GM12878 (cell line): ENCODE data around the gene VSIG10L2. TPM values are rescaled to one million over a fixed set of nuclear protein-coding genes. Genes with fewer than 3 reads are reported as not detected.

Experiments used
- ATAC-seq: fragments of 200-7000 bp; cut with Tn5 transposase; 3 replicates; pipeline ENCODE4 v1.9.1; 2020; ENCODE audit warnings: mild to moderate bottlenecking, moderate library complexity
- BruUV-seq: library from RNA; stranded (reverse); fragments of 400-500 nt; replicated peaks from 2 replicates; lab custom pipeline; 2021; lab: Mats Ljungman, UMichigan
- CTCF ChIA-PET: fragments of 300-600 bp; sonication (Branson Sonifier 250); formaldehyde crosslinking; extraction: SDS; loops from one replicate; lab custom pipeline; 2021; ENCODE audit warnings: inconsistent platforms; lab: Yijun Ruan, JAX
- POLR2A ChIA-PET: fragments of 350-600 bp; formaldehyde crosslinking; extraction: SDS; loops from one replicate; lab custom pipeline; 2021; ENCODE audit warnings: inconsistent platforms; lab: Charles Lee
- RAD21 ChIA-PET: fragments of 300-600 bp; sonication (Branson Sonifier 250); formaldehyde crosslinking; loops from one replicate; lab custom pipeline; 2023; ENCODE audit warnings: antibody characterized with exemption; ENCODE audit not compliant: unreplicated experiment; lab: Charles Lee
- SMC1A ChIA-PET: fragments of 300-600 bp; sonication (Branson Sonifier 250); formaldehyde crosslinking; loops from one replicate; lab custom pipeline; 2023; ENCODE audit not compliant: unreplicated experiment, uncharacterized antibody; lab: Charles Lee
- DNase-seq: peaks from one replicate; pipeline ENCODE4 v3.0.0-alpha.2; 2011; ENCODE audit warnings: low read depth, low spot score
- FAIRE-seq: peaks from 3 replicates; lab custom pipeline; 2011; peaks lifted over from hg19 to GRCh38; lab: Jason Lieb, UNC
- H2AFZ ChIP-seq: 2 replicates; pipeline ENCODE4 v1.6.0; 2011; ENCODE audit warnings: low read depth, low read length, control low read depth; ENCODE audit not compliant: control insufficient read depth
- H3K27ac ChIP-seq: 2 replicates; pipeline ENCODE4 v1.5.1; 2011; ENCODE audit warnings: control low read depth; ENCODE audit not compliant: control insufficient read depth, insufficient read depth
- H3K27me3 ChIP-seq, 2 experiments: replicated peaks in 1 of 2; 2 replicates each; pipeline versions ENCODE4 v1.6.0 to v1.6.1; 2011; ENCODE audit warnings: low read length in 1 of 2; ENCODE audit not compliant: control insufficient read depth in 2 of 2, insufficient read depth in 2 of 2
- H3K36me3 ChIP-seq, 2 experiments: 2 replicates each; pipeline ENCODE4 v1.5.1; 2011; ENCODE audit warnings: low read length in 1 of 2; ENCODE audit not compliant: control insufficient read depth in 2 of 2, insufficient read depth in 2 of 2
- H3K4me1 ChIP-seq: 2 replicates; pipeline ENCODE4 v1.6.1; 2011; ENCODE audit warnings: mild to moderate bottlenecking, low read length, moderate library complexity, mixed read lengths; ENCODE audit not compliant: control insufficient read depth, insufficient read depth
- H3K4me2 ChIP-seq: 2 replicates; pipeline ENCODE4 v1.6.0; 2011; ENCODE audit warnings: control low read depth; ENCODE audit not compliant: control insufficient read depth, insufficient read depth
- H3K4me3 ChIP-seq: fragments of 200-600 bp; sonication (generic); 2 replicates; pipeline ENCODE4 v1.5.1; 2016
- H3K79me2 ChIP-seq: 2 replicates; pipeline ENCODE4 v1.6.0; 2011; ENCODE audit warnings: low read length; ENCODE audit not compliant: control insufficient read depth, insufficient read depth
- H3K9ac ChIP-seq: 2 replicates; pipeline ENCODE4 v1.8.0; 2011; ENCODE audit warnings: low read length, control low read depth, mixed read lengths; ENCODE audit not compliant: control insufficient read depth, insufficient read depth
- H3K9me3 ChIP-seq: replicated peaks from 3 replicates; pipeline ENCODE4 v1.5.1; 2011; ENCODE audit warnings: mild to moderate bottlenecking, low read length; ENCODE audit not compliant: control insufficient read depth, insufficient read depth
- H4K20me1 ChIP-seq: 2 replicates; pipeline ENCODE4 v1.6.0; 2011; ENCODE audit not compliant: control insufficient read depth, insufficient read depth
- CBX5 ChIP-seq: sonication (generic); IDR thresholded peaks from 2 replicates; pipeline ENCODE4 v1.6.1; 2016; ENCODE audit warnings: low read depth, moderate library complexity, mild to moderate bottlenecking, inconsistent platforms
- GABPA ChIP-seq: IDR thresholded peaks from 2 replicates; pipeline ENCODE4 v1.6.1; 2014; ENCODE audit warnings: antibody characterized with exemption, low read depth, mild to moderate bottlenecking, inconsistent platforms
- GATAD2B ChIP-seq: fragments of 450-650 bp; conservative IDR thresholded peaks from 2 replicates; pipeline ENCODE4 v1.6.1; 2017; ENCODE audit warnings: low read depth, mild to moderate bottlenecking, moderate library complexity
- HDAC2 ChIP-seq: fragments of 200-600 bp; sonication (generic); IDR thresholded peaks from 2 replicates; pipeline ENCODE4 v1.6.1; 2017
- MYC ChIP-seq: IDR thresholded peaks from 2 replicates; pipeline ENCODE4 v1.6.1; 2011; ENCODE audit warnings: mild to moderate bottlenecking, low read length, moderate library complexity, inconsistent platforms; ENCODE audit not compliant: insufficient read depth, insufficient replicate concordance, insufficient read length, severe bottlenecking
- NFXL1 ChIP-seq: fragments of 450-650 bp; IDR thresholded peaks from 2 replicates; pipeline ENCODE4 v1.6.1; 2017; ENCODE audit warnings: antibody characterized with exemption, mild to moderate bottlenecking, borderline replicate concordance
- POU2F2 ChIP-seq: IDR thresholded peaks from 3 replicates; pipeline ENCODE4 v1.6.1; 2011; ENCODE audit warnings: low read depth, mild to moderate bottlenecking, low read length, borderline replicate concordance
- SMARCA5 ChIP-seq: fragments of 450-650 bp; IDR thresholded peaks from 2 replicates; pipeline ENCODE4 v1.6.1; 2017; ENCODE audit warnings: mild to moderate bottlenecking
- SP1 ChIP-seq: IDR thresholded peaks from one replicate; pipeline ENCODE4 v1.6.1; 2011; ENCODE audit warnings: low read depth, low read length
- WGBS: methylation state at CpG from one replicate; pipeline ENCODE4 v1.1.6; 2016; ENCODE audit warnings: low lambda C conversion rate; ENCODE audit not compliant: insufficient replicate concordance, insufficient coverage; ENCODE audit errors: missing lambda C conversion rate; 5-methylcytosine and 5-hydroxymethylcytosine counted together
- in situ Hi-C: fragments of 300-500 bp; cut with MboI; formaldehyde crosslinking; loops from 9 replicates; pipeline ENCODE4 v1.14.3; 2018; ENCODE audit warnings: mixed read lengths
- intact Hi-C: fragments of 100-400 bp; cut with micrococcal nuclease; formaldehyde crosslinking; loops from one replicate; pipeline ENCODE4 v1.14.2; 2022; ENCODE audit not compliant: unreplicated experiment
- polyA plus RNA-seq, 11 experiments: library from polyadenylated mRNA; depleted of rRNA in 4 of 11; unstranded in 6 of 11; stranded (reverse) in 5 of 11; fragments of >200 nt; fragmentation: Nextera tagmentation in 4 of 11; fragmentation: Illumina TruSeq in 1 of 11; extraction: Ambion mirVana in 4 of 11; extraction: Trizol in 1 of 11; gene quantifications; 1 replicate in 1 of 11; 2 replicates in 10 of 11; pipeline versions ENCODE4 v1.2.1 to v1.2.3, GENCODE V29; 2011 to 2016; ENCODE audit warnings: inconsistent platforms in 2 of 11, missing spikeins in 2 of 11, low read depth in 1 of 11
- total RNA-seq, 4 experiments: library from RNA; depleted of rRNA in 3 of 4; stranded (reverse); fragments of >200 nt in 3 of 4; fragmentation: Illumina TruSeq in 1 of 4; extraction: Trizol in 1 of 4; gene quantifications; 2 replicates each; pipeline versions ENCODE4 v1.2.1 to v1.2.3, GENCODE V29; 2013 to 2021
- TF ChIP-seq, protein P1 (sequence below): fragments of 450-650 bp; IDR thresholded peaks from 2 replicates; pipeline ENCODE4 v1.6.1; 2017; ENCODE audit warnings: mild to moderate bottlenecking
- TF ChIP-seq, protein P2 (sequence below): fragments of 450-650 bp; conservative IDR thresholded peaks from 2 replicates; pipeline ENCODE4 v1.6.1; 2017; ENCODE audit warnings: mild to moderate bottlenecking, moderate library complexity
- TF ChIP-seq, protein P3 (sequence below): IDR thresholded peaks from 2 replicates; pipeline ENCODE4 v1.6.1; 2011; ENCODE audit warnings: mild to moderate bottlenecking, low read depth, low read length, moderate library complexity; ENCODE audit not compliant: insufficient replicate concordance
- TF ChIP-seq, protein P4 (sequence below): fragments of 450-650 bp; formaldehyde crosslinking; IDR thresholded peaks from 2 replicates; pipeline ENCODE4 v1.5.0; 2022; ENCODE audit warnings: mild to moderate bottlenecking, missing genetic modification characterization

VSIG10L2 gene
- total and polyA plus RNA-seq, 10 of the 15 experiments (the other 5 are each of a cell fraction or from before 2014, with no cell fraction given): 0.02 TPM; not detected in 9

DNA sequence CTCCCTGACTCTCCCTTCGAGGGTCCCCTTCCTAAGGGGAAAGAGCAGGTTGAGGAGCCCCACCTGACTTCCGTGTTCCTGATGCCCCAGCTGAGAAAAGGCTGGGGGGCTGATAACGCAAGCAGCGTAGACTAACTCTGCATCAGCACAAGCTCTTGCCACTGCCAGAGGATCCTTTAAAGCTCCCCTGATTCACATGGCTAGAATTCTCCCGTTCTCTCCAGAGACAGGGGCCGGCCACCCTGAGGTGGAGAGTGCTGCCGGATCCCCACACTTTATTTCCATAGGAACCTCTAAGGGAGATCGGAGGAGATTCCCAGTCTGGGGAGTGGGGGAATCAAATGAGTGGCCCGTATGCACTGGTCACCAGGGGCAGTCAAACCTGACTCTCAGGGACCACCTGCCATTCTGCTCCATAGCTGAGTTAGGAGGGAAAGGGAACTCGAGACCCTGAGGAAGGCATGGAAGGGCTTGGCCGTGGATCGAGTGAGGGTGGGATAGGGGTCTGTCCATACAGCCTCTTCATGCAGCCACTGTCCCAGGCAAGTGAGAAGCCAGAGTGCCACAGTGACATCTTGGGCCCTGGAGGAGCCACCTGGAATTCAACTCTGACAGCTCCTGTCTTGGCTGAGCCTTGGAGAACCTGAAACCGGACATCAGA is 1.4 kb upstream of the VSIG10L2 start:
- WGBS: 28% methylated on average over 13 of the region's 13 CpGs
- CTCF ChIA-PET: interaction anchor here (0.5 to 12.1 kb wide), 5 partner anchors 9 to 246 kb away, joined by 3 to 220 read pairs (median 4); no protein-coding TSS in a partner anchor
- in situ Hi-C loops (no loop called here), intact Hi-C loops (no loop called here)
- H3K27me3 ChIP-seq: no peaks in the 10 kb centered on the region; a peak in 1 of 4 replicates
- no peak overlapping the region for H3K27ac ChIP-seq
- POLR2A ChIA-PET: interaction anchor here (1.0 kb wide), 1 partner anchor 54 kb away, joined by 3 read pairs; no protein-coding TSS in a partner anchor
- FAIRE-seq: no peak
- no peak overlapping the region for H3K9ac ChIP-seq
- TF ChIP-seq POU2F2 (no peak), GATAD2B (no peak), NFXL1 (no peak), GABPA (no peak), SP1 (no peak), HDAC2 (no peak), CBX5 (no peak), SMARCA5 (no peak), MYC (no peak)
- TF ChIP-seq, protein P1, sequence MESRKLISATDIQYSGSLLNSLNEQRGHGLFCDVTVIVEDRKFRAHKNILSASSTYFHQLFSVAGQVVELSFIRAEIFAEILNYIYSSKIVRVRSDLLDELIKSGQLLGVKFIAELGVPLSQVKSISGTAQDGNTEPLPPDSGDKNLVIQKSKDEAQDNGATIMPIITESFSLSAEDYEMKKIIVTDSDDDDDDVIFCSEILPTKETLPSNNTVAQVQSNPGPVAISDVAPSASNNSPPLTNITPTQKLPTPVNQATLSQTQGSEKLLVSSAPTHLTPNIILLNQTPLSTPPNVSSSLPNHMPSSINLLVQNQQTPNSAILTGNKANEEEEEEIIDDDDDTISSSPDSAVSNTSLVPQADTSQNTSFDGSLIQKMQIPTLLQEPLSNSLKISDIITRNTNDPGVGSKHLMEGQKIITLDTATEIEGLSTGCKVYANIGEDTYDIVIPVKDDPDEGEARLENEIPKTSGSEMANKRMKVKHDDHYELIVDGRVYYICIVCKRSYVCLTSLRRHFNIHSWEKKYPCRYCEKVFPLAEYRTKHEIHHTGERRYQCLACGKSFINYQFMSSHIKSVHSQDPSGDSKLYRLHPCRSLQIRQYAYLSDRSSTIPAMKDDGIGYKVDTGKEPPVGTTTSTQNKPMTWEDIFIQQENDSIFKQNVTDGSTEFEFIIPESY: no peak
- TF ChIP-seq, protein P2, sequence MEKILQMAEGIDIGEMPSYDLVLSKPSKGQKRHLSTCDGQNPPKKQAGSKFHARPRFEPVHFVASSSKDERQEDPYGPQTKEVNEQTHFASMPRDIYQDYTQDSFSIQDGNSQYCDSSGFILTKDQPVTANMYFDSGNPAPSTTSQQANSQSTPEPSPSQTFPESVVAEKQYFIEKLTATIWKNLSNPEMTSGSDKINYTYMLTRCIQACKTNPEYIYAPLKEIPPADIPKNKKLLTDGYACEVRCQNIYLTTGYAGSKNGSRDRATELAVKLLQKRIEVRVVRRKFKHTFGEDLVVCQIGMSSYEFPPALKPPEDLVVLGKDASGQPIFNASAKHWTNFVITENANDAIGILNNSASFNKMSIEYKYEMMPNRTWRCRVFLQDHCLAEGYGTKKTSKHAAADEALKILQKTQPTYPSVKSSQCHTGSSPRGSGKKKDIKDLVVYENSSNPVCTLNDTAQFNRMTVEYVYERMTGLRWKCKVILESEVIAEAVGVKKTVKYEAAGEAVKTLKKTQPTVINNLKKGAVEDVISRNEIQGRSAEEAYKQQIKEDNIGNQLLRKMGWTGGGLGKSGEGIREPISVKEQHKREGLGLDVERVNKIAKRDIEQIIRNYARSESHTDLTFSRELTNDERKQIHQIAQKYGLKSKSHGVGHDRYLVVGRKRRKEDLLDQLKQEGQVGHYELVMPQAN: no peak
- TF ChIP-seq, protein P3, sequence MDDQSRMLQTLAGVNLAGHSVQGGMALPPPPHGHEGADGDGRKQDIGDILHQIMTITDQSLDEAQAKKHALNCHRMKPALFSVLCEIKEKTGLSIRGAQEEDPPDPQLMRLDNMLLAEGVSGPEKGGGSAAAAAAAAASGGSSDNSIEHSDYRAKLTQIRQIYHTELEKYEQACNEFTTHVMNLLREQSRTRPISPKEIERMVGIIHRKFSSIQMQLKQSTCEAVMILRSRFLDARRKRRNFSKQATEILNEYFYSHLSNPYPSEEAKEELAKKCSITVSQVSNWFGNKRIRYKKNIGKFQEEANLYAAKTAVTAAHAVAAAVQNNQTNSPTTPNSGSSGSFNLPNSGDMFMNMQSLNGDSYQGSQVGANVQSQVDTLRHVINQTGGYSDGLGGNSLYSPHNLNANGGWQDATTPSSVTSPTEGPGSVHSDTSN: no peak
- TF ChIP-seq, protein P4, sequence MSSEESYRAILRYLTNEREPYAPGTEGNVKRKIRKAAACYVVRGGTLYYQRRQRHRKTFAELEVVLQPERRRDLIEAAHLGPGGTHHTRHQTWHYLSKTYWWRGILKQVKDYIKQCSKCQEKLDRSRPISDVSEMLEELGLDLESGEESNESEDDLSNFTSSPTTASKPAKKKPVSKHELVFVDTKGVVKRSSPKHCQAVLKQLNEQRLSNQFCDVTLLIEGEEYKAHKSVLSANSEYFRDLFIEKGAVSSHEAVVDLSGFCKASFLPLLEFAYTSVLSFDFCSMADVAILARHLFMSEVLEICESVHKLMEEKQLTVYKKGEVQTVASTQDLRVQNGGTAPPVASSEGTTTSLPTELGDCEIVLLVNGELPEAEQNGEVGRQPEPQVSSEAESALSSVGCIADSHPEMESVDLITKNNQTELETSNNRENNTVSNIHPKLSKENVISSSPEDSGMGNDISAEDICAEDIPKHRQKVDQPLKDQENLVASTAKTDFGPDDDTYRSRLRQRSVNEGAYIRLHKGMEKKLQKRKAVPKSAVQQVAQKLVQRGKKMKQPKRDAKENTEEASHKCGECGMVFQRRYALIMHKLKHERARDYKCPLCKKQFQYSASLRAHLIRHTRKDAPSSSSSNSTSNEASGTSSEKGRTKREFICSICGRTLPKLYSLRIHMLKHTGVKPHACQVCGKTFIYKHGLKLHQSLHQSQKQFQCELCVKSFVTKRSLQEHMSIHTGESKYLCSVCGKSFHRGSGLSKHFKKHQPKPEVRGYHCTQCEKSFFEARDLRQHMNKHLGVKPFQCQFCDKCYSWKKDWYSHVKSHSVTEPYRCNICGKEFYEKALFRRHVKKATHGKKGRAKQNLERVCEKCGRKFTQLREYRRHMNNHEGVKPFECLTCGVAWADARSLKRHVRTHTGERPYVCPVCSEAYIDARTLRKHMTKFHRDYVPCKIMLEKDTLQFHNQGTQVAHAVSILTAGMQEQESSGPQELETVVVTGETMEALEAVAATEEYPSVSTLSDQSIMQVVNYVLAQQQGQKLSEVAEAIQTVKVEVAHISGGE (CRISPR knock-in tag): no peak
- no peak for DNase-seq
- SMC1A ChIA-PET: interaction anchor here (1.3 to 6.2 kb wide), 3 partner anchors 95 to 250 kb away, joined by 4 to 45 read pairs (median 5); no protein-coding TSS in a partner anchor
- RAD21 ChIA-PET: interaction anchor here (2.9 kb wide), 1 partner anchor 243 kb away, joined by 8 read pairs; no protein-coding TSS in a partner anchor
- H3K4me3 ChIP-seq: no peak overlapping the region
- H3K36me3 ChIP-seq: no peaks in the 10 kb centered on the region
- no peak overlapping the region for H3K4me2 ChIP-seq
- H2AFZ ChIP-seq: no peak overlapping the region
- no peaks in the 10 kb centered on the region for H3K79me2 ChIP-seq
- no peaks in the 10 kb centered on the region for H3K9me3 ChIP-seq
- H4K20me1 ChIP-seq: no peaks in the 10 kb centered on the region
- no peaks in the 10 kb centered on the region for H3K4me1 ChIP-seq
- no TSS peak for BruUV-seq
- no peak for ATAC-seq
